Nephron (organoid): ENCODE results near the gene ADGRG6.
A peak's percentile ranks its signal among the peaks of the same experiment; 100 is the strongest.

ENCODE experiments used
- H3K27ac Mint-ChIP-seq, 3 experiments: 2 replicates each; pipeline ENCODE4 v1.8.0; 2020; ENCODE audit warnings: mixed read lengths in 3 of 3, mild to moderate bottlenecking in 2 of 3, moderate library complexity in 1 of 3
- H3K27me3 Mint-ChIP-seq: 2 replicates; pipeline ENCODE4 v1.8.0; 2021; ENCODE audit warnings: low read depth, mild to moderate bottlenecking, moderate library complexity, mixed read lengths
- H3K36me3 Mint-ChIP-seq: 2 replicates; pipeline ENCODE4 v1.8.0; 2020; ENCODE audit warnings: low read depth, mixed read lengths
- H3K4me1 Mint-ChIP-seq: 2 replicates; pipeline ENCODE4 v1.8.0; 2020; ENCODE audit warnings: mixed read lengths
- H3K4me3 Mint-ChIP-seq, 3 experiments: 2 replicates each; pipeline ENCODE4 v1.8.0; 2020; ENCODE audit warnings: mild to moderate bottlenecking in 3 of 3, mixed read lengths in 3 of 3, moderate library complexity in 2 of 3
- H3K9me3 Mint-ChIP-seq: 2 replicates; pipeline ENCODE4 v1.8.0; 2020; ENCODE audit warnings: mixed read lengths
- TF ChIP-seq, protein P1 (sequence below), 3 experiments: fragments of 200-600 bp; sonication (generic); IDR thresholded peaks; one replicate each; pipeline ENCODE4 v1.5.0; 2021; ENCODE audit warnings: antibody characterized with exemption in 3 of 3; ENCODE audit not compliant: unreplicated experiment in 3 of 3

The ADGRG6 gene

DNA sequence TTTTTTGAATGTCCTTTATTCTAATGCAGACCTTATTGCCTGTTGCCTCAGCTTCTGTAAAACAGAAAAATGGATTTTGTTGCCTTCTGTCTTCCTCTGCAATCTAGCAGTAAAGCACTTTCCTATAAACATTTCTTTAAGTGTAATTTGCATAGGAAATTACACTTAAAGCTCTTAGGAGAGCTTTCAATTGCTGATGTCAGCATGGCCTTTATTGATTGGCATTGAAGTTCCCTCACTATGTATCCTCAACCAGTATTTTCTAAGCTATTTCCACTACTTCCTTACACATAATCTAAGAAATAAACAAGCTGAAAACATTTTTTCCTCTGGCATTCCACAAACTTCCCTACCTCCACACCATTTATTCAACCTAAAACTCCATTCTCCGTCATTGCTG, 22.3 kb downstream of the ADGRG6 start:
- H3K36me3 Mint-ChIP-seq, result no peaks in the 10 kb centered on the region
- no peaks in the 10 kb centered on the region for H3K4me1 Mint-ChIP-seq
- TF ChIP-seq, protein P1, sequence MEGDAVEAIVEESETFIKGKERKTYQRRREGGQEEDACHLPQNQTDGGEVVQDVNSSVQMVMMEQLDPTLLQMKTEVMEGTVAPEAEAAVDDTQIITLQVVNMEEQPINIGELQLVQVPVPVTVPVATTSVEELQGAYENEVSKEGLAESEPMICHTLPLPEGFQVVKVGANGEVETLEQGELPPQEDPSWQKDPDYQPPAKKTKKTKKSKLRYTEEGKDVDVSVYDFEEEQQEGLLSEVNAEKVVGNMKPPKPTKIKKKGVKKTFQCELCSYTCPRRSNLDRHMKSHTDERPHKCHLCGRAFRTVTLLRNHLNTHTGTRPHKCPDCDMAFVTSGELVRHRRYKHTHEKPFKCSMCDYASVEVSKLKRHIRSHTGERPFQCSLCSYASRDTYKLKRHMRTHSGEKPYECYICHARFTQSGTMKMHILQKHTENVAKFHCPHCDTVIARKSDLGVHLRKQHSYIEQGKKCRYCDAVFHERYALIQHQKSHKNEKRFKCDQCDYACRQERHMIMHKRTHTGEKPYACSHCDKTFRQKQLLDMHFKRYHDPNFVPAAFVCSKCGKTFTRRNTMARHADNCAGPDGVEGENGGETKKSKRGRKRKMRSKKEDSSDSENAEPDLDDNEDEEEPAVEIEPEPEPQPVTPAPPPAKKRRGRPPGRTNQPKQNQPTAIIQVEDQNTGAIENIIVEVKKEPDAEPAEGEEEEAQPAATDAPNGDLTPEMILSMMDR (IDR thresholded peaks at IDR 0.05; ENCODE audit: unreplicated experiment in 3 of 3), result no peak
- H3K27ac Mint-ChIP-seq, result no peak overlapping the region
- no peak overlapping the region for H3K4me3 Mint-ChIP-seq
- H3K27me3 Mint-ChIP-seq, result no peaks in the 10 kb centered on the region
- no peaks in the 10 kb centered on the region for H3K9me3 Mint-ChIP-seq

DNA sequence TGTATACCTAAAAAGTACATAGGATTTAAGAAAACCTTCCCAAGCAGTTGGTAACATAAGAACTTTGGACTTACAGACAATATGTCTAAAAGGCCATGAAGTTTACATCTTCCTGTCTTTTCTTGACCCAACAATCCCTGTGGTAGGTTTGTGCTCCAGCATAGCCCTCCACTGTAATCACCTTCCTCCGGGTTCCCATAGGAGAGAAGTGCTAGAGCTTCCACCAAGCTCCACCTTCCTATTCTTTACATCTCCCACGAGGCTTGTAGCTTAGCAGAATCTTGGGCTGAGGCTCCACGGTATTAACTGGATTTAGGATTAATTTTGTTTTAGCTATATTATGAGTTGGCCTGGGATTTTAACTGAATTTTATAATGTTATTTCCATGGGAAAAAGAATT, 23.3 kb downstream of the ADGRG6 start:
- H3K4me3 Mint-ChIP-seq, result no peak overlapping the region
- no peak overlapping the region for H3K27ac Mint-ChIP-seq
- H3K27me3 Mint-ChIP-seq, result no peaks in the 10 kb centered on the region
- peaks cover 2% of the 10 kb centered on the region for H3K4me1 Mint-ChIP-seq
- no peaks in the 10 kb centered on the region for H3K36me3 Mint-ChIP-seq
- TF ChIP-seq, protein P1 (IDR thresholded peaks at IDR 0.05; ENCODE audit: unreplicated experiment in 3 of 3), result no peak
- H3K9me3 Mint-ChIP-seq, result no peaks in the 10 kb centered on the region

DNA sequence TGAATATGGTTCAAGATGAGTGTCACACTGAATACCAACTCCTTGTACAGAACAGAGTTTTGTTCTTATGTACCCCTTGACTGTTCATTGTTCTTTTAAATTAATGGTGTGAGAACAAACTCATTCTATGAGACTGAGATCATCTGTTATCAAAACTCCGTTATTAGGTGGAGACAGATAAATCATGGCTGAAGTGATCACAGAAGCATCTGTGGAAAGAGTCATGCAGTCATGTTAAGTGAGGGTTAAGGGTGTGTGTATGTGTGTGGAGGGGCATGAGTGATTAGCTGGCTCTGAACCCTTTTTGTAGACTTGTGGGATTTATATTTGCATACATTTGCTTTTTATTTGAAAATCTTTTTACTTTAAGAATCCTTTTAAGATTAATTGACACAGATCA, 24.7 kb downstream of the ADGRG6 start:
- Mint-ChIP-seq H3K4me1 (peaks cover 13% of the 10 kb centered on the region), H3K27me3 (no peaks in the 10 kb centered on the region), H3K9me3 (no peaks in the 10 kb centered on the region), H3K27ac (no peak overlapping the region), H3K4me3 (no peak overlapping the region), H3K36me3 (no peaks in the 10 kb centered on the region)
- TF ChIP-seq, protein P1 (IDR thresholded peaks at IDR 0.05; ENCODE audit: unreplicated experiment in 3 of 3), result no peak

DNA sequence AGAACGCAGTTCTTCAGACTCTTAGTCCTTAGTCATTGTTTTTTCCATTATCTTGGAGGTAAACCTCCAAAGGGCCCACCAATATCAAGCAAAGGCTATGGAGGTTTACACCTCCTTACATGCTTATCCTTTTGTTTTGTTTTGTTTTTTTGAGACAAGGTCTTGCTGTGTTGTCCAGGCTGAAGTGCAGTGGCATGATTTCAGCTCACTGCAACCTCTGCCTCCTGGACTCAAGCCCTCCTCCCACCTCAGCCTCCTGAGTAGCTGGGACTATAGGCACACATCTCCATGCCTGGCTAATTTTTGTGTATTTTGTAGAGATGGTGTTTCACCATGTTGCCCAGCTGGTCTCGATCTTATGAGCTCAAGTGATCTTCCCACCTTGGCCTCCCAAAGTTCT, 26.3 kb downstream of the ADGRG6 start:
- H3K36me3 Mint-ChIP-seq, result no peaks in the 10 kb centered on the region
- H3K27ac Mint-ChIP-seq, result no peak overlapping the region
- TF ChIP-seq, protein P1 (IDR thresholded peaks at IDR 0.05; ENCODE audit: unreplicated experiment in 3 of 3), result no peak
- no peaks in the 10 kb centered on the region for H3K27me3 Mint-ChIP-seq
- H3K4me3 Mint-ChIP-seq, result no peak overlapping the region
- no peaks in the 10 kb centered on the region for H3K9me3 Mint-ChIP-seq
- H3K4me1 Mint-ChIP-seq, result peaks cover 16% of the 10 kb centered on the region

DNA sequence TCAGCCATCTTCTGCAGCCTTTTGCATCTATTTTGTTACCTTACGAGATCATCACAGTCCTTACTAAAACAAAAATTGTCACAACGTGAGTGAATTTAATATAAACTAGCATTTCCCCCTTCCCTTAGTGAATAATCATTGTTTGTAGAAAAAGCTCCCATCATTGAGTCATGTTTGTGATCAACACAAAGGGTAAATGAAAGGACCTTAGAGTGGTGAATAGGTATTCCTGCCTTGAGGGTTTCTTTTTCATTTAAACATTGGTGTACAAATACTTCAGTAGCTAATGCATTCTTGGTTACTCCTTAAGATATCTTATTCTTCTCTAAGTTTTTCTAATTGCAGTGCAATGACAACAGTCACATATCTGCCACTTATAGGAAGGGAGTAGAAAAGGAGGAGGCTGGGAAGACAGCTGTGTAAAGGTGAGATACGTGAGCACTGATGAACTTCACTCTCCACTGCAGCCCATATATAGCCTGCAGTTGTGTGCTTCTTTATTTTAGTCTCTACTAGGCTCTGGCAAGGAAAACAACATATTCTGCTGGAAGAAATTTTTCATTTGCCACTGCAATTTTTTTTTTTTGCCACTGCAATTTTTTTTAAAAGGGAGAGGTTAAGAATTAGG, 27.8 kb downstream of the ADGRG6 start:
- Mint-ChIP-seq H3K9me3 (no peaks in the 10 kb centered on the region), H3K36me3 (no peaks in the 10 kb centered on the region), H3K4me1 (peaks cover 16% of the 10 kb centered on the region), H3K27me3 (no peaks in the 10 kb centered on the region), H3K27ac (peak overlapping the region; percentile 21 to 82 (median 59)), H3K4me3 (no peak overlapping the region)
- TF ChIP-seq, protein P1 (IDR thresholded peaks at IDR 0.05; ENCODE audit: unreplicated experiment in 3 of 3), result no peak

DNA sequence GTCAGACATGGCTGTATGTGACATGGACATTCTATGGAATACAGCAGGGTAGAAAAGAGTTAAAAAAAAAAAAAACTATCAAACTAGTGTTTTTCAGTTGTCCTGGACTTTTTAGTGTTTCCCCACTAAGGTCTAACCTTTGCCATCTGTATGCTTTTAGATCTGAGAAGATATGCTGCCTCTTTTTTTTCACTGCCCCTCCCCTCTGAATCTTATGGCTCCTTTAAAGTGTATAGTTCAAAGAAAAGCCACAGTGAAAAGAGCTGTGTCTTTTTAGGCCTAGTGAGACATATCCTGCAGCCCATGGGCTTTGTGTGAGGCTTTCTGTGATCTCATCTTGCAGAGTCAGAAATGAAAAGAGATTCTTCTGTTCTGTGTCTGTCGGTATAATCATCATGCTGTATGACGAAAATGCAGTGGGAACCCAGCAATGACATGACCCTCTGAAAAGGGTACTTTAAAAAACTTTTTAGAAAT, 29.3 kb downstream of the ADGRG6 start:
- Mint-ChIP-seq H3K27ac (peak overlapping the region; percentile 59 to 82 (median 70)), H3K27me3 (no peaks in the 10 kb centered on the region), H3K9me3 (no peaks in the 10 kb centered on the region), H3K36me3 (no peaks in the 10 kb centered on the region), H3K4me3 (no peak overlapping the region), H3K4me1 (peaks cover 16% of the 10 kb centered on the region)
- TF ChIP-seq, protein P1 (IDR thresholded peaks at IDR 0.05; ENCODE audit: unreplicated experiment in 3 of 3), result no peak
